Astrocyte (in vitro differentiated cells and primary cell): ENCODE data around the gene PTPRM. TPM values are rescaled to one million over a fixed set of nuclear protein-coding genes. Genes with fewer than 3 reads are reported as not detected.

Source experiments
- DNase-seq: peaks from one replicate; pipeline ENCODE4 v3.0.0-alpha.2; 2010; ENCODE audit warnings: low read depth
- FAIRE-seq: peaks from 2 replicates; lab custom pipeline; 2011; peaks lifted over from hg19 to GRCh38; lab: Jason Lieb, UNC
- H2AFZ ChIP-seq: 2 replicates; pipeline ENCODE4 v1.6.0; 2012; ENCODE audit warnings: low read depth, low read length, inconsistent platforms
- H3K27ac ChIP-seq: 2 replicates; pipeline ENCODE4 v1.5.1; 2011; ENCODE audit warnings: low read depth, low read length, inconsistent platforms
- H3K27me3 ChIP-seq: 2 replicates; pipeline ENCODE4 v1.6.0; 2011; ENCODE audit warnings: low read length, inconsistent platforms; ENCODE audit not compliant: insufficient read depth
- H3K36me3 ChIP-seq: 2 replicates; pipeline ENCODE4 v1.5.1; 2011; ENCODE audit warnings: low read length, inconsistent platforms; ENCODE audit not compliant: insufficient read depth
- H3K4me1 ChIP-seq: 2 replicates; pipeline ENCODE4 v1.5.1; 2011; ENCODE audit warnings: low read length, inconsistent platforms; ENCODE audit not compliant: insufficient read depth
- H3K4me2 ChIP-seq: 2 replicates; pipeline ENCODE4 v1.6.0; 2012; ENCODE audit warnings: low read length, inconsistent platforms
- H3K4me3 ChIP-seq: 2 replicates; pipeline ENCODE4 v1.5.1; 2011; ENCODE audit warnings: low read depth, mild to moderate bottlenecking, low read length, inconsistent platforms; ENCODE audit not compliant: insufficient read depth
- H3K79me2 ChIP-seq: 2 replicates; pipeline ENCODE4 v1.6.0; 2012; ENCODE audit warnings: mild to moderate bottlenecking, low read length, inconsistent platforms; ENCODE audit not compliant: insufficient read depth
- H3K9ac ChIP-seq: 2 replicates; pipeline ENCODE4 v1.6.0; 2012; ENCODE audit warnings: mild to moderate bottlenecking, low read length, inconsistent platforms
- H3K9me3 ChIP-seq: 2 replicates; pipeline ENCODE4 v1.5.1; 2012; ENCODE audit warnings: low read depth, mild to moderate bottlenecking, low read length, inconsistent platforms; ENCODE audit not compliant: insufficient read depth
- H4K20me1 ChIP-seq: 2 replicates; pipeline ENCODE4 v1.6.0; 2012; ENCODE audit warnings: low read length, inconsistent platforms; ENCODE audit not compliant: insufficient read depth
- H3K27ac Mint-ChIP-seq: one replicate; pipeline ENCODE4 v1.8.0; 2021; ENCODE audit warnings: mild to moderate bottlenecking, mixed read lengths; ENCODE audit not compliant: unreplicated experiment
- H3K27me3 Mint-ChIP-seq: one replicate; pipeline ENCODE4 v1.8.0; 2021; ENCODE audit warnings: low read depth, mixed read lengths; ENCODE audit not compliant: unreplicated experiment
- H3K36me3 Mint-ChIP-seq: one replicate; pipeline ENCODE4 v1.8.0; 2021; ENCODE audit warnings: low read depth, mixed read lengths; ENCODE audit not compliant: unreplicated experiment
- H3K4me1 Mint-ChIP-seq: one replicate; pipeline ENCODE4 v1.8.0; 2021; ENCODE audit warnings: low read depth, mixed read lengths; ENCODE audit not compliant: unreplicated experiment
- H3K4me3 Mint-ChIP-seq: one replicate; pipeline ENCODE4 v1.8.0; 2021; ENCODE audit warnings: mild to moderate bottlenecking, moderate library complexity, mixed read lengths; ENCODE audit not compliant: unreplicated experiment
- H3K9me3 Mint-ChIP-seq: one replicate; pipeline ENCODE4 v1.8.0; 2021; ENCODE audit warnings: mild to moderate bottlenecking, mixed read lengths; ENCODE audit not compliant: unreplicated experiment
- CTCF ChIP-seq: IDR thresholded peaks from 2 replicates; pipeline ENCODE4 v1.5.1; 2011; ENCODE audit warnings: low read depth, mild to moderate bottlenecking, inconsistent platforms, low read length, moderate library complexity; ENCODE audit not compliant: insufficient read depth
- EZH2 ChIP-seq: IDR thresholded peaks from 2 replicates; pipeline ENCODE4 v1.6.1; 2012; ENCODE audit warnings: mild to moderate bottlenecking, low read length, inconsistent platforms; ENCODE audit not compliant: insufficient read depth
- total RNA-seq: library from RNA; stranded (reverse); gene quantifications from 2 replicates; pipeline ENCODE4 v1.2.1, GENCODE V29; 2021

PTPRM gene
- total RNA-seq, 1 donor from 2014 or later: 59.6 TPM

- no peaks in the 10 kb centered on the region for H3K36me3 Mint-ChIP-seq
- TF ChIP-seq EZH2 (no peak), CTCF (no peak)
- H3K27ac Mint-ChIP-seq: peak overlapping the region; percentile 99
- H3K4me1 Mint-ChIP-seq: peaks cover 49% of the 10 kb centered on the region
- H3K9me3 Mint-ChIP-seq: no peaks in the 10 kb centered on the region
- peak overlapping the region; percentile 33 for H3K4me2 ChIP-seq
- H3K9me3 ChIP-seq: no peaks in the 10 kb centered on the region
- no peak for FAIRE-seq
- no peak overlapping the region for H2AFZ ChIP-seq
- no peaks in the 10 kb centered on the region for H3K27me3 ChIP-seq
- H3K4me3 ChIP-seq: no peak overlapping the region
- no peaks in the 10 kb centered on the region for H3K27me3 Mint-ChIP-seq
- H3K79me2 ChIP-seq: no peaks in the 10 kb centered on the region
- no peak overlapping the region for H3K9ac ChIP-seq
- no peaks in the 10 kb centered on the region for H3K36me3 ChIP-seq
- H4K20me1 ChIP-seq: no peaks in the 10 kb centered on the region
- peak overlapping the region; percentile 36 for H3K27ac ChIP-seq
- peaks cover 24% of the 10 kb centered on the region for H3K4me1 ChIP-seq
- no peak overlapping the region for H3K4me3 Mint-ChIP-seq
- DNase-seq: no peak
Observed at GRCh38 chr18:8124232-8125146, 557.4 kb downstream of the PTPRM start.

- Histone ChIP-seq H3K9ac (no peak overlapping the region), H3K4me3 (no peak overlapping the region), H3K4me1 (peaks cover 5% of the 10 kb centered on the region), H3K9me3 (no peaks in the 10 kb centered on the region), H3K79me2 (no peaks in the 10 kb centered on the region), H3K4me2 (no peak overlapping the region), H3K36me3 (no peaks in the 10 kb centered on the region), H3K27ac (no peak overlapping the region), H2AFZ (no peak overlapping the region), H3K27me3 (no peaks in the 10 kb centered on the region), H4K20me1 (no peaks in the 10 kb centered on the region)
- Mint-ChIP-seq H3K4me3 (no peak overlapping the region), H3K27me3 (no peaks in the 10 kb centered on the region), H3K9me3 (no peaks in the 10 kb centered on the region), H3K27ac (no peak overlapping the region), H3K36me3 (no peaks in the 10 kb centered on the region), H3K4me1 (peaks cover 14% of the 10 kb centered on the region)
- FAIRE-seq: no peak
- TF ChIP-seq CTCF (no peak), EZH2 (no peak)
- DNase-seq: no peak
Observed at GRCh38 chr18:8130096-8130495, 563.0 kb downstream of the PTPRM start.

GRCh38 chr18:8133032-8133431, 565.9 kb downstream of the PTPRM start:
- no peak overlapping the region for H3K27ac ChIP-seq
- no peak overlapping the region for H3K27ac Mint-ChIP-seq

More at GRCh38 chr18:8133032-8133431, 565.9 kb downstream of the PTPRM start:
- H3K27me3 ChIP-seq: no peaks in the 10 kb centered on the region
- FAIRE-seq: no peak
- H3K36me3 ChIP-seq: no peaks in the 10 kb centered on the region
- no peaks in the 10 kb centered on the region for H3K4me1 Mint-ChIP-seq
- H3K4me3 ChIP-seq: no peak overlapping the region
- DNase-seq: no peak
- H3K9me3 ChIP-seq: no peaks in the 10 kb centered on the region
- H3K27me3 Mint-ChIP-seq: no peaks in the 10 kb centered on the region
- no peaks in the 10 kb centered on the region for H3K79me2 ChIP-seq
- H2AFZ ChIP-seq: no peak overlapping the region
- no peaks in the 10 kb centered on the region for H4K20me1 ChIP-seq
- H3K36me3 Mint-ChIP-seq: no peaks in the 10 kb centered on the region
- TF ChIP-seq CTCF (no peak), EZH2 (no peak)
- peaks cover 1% of the 10 kb centered on the region for H3K9me3 Mint-ChIP-seq
- H3K9ac ChIP-seq: no peak overlapping the region
- no peak overlapping the region for H3K4me3 Mint-ChIP-seq
- H3K4me2 ChIP-seq: no peak overlapping the region
- H3K4me1 ChIP-seq: no peaks in the 10 kb centered on the region
